Dermis blood vessel endothelial cell (primary cell): ENCODE results near the gene CD3E. TPM values are rescaled to one million over a fixed set of nuclear protein-coding genes. Genes with fewer than 3 reads are reported as not detected.

Source experiments
- DNase-seq: peaks from one replicate; pipeline ENCODE4 v3.0.0; 2010
- total RNA-seq: library from RNA; depleted of rRNA; stranded (reverse); fragments of >200 nt; gene quantifications from 2 replicates; pipeline ENCODE4 v1.2.3, GENCODE V29; 2014

The CD3E gene
- not detected in 2 replicates for total RNA-seq

DNA sequence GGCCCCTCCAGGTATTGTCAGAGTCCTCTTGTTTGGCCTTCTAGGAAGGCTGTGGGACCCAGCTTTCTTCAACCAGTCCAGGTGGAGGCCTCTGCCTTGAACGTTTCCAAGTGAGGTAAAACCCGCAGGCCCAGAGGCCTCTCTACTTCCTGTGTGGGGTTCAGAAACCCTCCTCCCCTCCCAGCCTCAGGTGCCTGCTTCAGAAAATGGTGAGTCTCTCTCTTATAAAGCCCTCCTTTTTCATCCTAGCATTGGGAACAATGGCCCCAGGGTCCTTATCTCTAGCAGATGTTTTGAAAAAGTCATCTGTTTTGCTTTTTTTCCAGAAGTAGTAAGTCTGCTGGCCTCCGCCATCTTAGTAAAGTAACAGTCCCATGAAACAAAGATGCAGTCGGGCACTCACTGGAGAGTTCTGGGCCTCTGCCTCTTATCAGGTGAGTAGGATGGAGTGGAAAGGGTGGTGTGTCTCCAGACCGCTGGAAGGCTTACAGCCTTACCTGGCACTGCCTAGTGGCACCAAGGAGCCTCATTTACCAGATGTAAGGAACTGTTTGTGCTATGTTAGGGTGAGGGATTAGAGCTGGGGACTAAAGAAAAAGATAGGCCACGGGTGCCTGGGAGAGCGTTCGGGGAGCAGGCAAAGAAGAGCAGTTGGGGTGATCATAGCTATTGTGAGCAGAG is at the start of gene CD3E:
Gene CD3E, plus strand, starts transcription at position 163 of the 681 bp plus-strand sequence. Its CDS starts 223 bp downstream, at position 386.
- no peak for DNase-seq

DNA sequence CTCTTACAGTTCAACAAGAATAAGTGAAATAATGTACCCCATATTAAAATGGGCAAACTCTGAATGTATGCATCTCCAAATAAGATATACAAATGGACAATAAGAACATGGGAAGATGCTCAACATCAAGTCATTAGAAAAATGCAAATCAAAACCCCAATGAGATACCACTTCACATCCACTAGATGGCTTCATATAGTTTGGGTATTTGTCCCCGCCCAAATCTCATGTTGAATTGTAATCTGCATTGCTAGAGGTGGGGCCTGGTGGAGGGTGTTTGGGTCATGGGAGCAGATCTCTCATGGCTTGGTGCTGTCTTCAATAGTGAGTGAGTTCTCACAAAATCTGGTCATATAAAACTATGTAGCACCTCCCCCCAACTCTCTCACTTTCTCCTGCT is 46.1 kb upstream of the CD3E start:
- DNase-seq, result peak; percentile 31

DNA sequence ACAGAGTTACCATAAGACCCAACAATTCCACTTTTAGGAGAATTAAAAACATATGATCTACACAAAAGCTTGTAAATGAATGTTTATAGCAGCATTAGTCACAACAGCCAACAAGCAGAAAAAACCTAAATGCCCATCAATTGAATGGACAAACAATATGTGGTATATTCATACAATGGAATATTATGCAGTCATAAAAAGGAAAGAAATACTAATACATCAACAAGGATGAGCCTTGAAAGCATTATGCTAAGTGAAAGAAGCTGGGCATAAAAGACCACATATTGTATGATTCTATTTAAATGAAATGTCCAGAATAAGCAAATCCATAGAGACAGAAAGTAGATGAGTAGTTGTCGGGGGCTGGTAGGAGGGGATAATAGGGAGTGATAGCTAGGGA is 45.4 kb upstream of the CD3E start:
- no peak for DNase-seq

GRCh38 chr11:118260353-118260752 is 44.2 kb upstream of the CD3E start:
- DNase-seq, result no peak

DNA sequence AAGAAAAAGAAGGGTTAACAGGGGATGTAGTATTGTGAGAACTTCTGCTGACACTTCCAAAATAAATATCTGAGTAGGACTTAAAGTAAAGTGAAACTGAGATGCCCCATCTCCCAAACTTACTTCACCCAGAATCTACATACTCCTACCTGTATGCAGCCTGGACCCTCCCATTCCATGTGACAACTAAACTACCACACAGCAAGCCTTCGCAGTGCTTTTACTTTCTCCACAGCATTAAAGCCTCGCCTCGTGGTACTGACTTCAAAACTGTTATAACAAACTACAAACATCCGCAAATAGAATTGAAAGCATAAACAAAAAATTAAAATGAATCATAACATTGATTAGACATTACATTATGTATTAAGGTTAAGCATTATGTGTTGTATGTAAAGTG is 41.4 kb upstream of the CD3E start:
- DNase-seq, result no peak

- DNase-seq, result peak; percentile 67
Observed at GRCh38 chr11:118263695-118264568, 40.6 kb upstream of the CD3E start, which contains the start of gene MPZL2. Gene MPZL2, minus strand, starts transcription at chr11:118264297. Its CDS starts 144 bp downstream, at chr11:118264153.

DNA sequence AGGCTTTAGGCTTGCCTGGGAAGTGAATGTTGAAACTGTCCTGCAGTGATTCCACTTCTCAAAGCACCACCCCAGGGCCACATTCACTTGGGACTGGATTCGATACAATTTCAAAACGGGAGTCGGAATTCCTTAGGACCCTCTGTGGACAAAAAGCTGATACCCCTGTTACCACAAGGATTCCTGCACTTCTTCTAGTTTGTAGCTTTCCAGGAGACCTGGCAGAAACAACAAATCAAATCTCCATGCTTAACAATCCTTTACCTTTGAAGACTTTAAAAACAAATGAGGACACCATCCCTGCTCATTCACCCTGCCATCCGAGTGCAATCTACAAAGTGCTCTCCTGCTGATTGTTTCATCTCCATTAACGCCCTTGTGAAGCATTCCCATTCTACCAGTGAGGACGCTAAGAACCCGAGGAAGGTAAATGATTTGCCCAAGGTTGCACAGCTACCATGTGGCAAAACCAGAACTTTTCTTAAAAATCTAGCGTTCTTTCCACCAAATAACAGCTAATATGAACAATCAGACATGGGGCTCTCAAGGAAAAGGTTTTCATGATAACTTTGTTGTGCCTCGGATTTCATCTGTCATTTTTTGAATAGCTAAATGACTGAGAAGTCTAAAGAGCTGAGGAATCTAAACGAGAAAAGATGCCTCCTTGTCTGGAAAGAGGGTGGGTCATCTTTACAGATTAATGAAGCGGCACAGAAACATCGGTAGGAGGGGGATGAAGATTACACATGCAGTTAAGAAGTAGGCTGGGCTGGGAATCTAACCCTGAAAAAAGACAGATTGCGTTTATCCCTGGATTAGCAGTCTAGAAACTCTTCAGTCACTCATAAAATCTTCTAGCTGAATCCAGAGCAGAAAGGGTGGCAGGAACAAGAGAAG is 39.7 kb upstream of the CD3E start:
- no peak for DNase-seq

DNA sequence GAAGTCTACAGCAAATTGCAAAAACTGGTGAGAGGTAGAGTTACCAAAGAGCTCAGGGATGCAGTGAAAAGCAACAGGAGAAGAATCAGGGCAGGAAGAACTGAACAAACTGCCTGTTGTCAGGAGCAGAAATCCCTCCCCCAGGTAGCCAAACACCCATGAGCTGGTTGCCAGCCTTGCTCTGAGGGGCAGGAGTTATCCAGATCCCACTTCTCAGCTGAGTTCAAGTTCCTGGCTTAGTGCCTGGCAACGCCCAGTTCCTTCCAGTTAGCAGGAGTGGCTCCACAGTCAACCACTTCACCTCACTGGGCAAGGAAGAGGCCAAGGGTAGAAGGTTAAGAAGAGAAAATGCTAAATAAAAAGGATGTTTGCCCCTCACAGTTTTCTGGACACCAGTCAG is 38.6 kb upstream of the CD3E start:
- DNase-seq, result peak; percentile 64

DNA sequence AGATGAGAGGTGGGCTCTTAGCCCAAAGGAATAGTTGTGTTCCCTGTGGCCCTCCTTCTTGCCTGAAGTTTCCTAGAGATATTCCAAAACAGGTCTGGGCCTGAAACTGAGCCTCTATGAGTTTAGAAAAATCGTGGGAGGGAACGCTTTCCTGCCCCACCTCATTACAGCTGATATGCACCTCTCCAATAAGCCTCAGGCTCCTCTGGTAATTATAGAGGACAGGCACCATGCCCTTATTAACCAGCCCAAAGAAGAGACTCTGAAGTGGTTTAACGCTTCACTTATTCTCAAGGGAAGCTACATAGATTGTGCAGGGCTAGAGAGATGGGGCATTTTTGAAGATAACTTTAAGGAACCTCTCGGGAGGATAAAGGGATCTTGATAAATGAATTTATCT is 37.0 kb upstream of the CD3E start:
- no peak for DNase-seq

GRCh38 chr11:118272001-118272400 is 32.5 kb upstream of the CD3E start:
- no peak for DNase-seq

GRCh38 chr11:118274186-118274585 is 30.3 kb upstream of the CD3E start:
- DNase-seq, result peak; percentile 44

DNA sequence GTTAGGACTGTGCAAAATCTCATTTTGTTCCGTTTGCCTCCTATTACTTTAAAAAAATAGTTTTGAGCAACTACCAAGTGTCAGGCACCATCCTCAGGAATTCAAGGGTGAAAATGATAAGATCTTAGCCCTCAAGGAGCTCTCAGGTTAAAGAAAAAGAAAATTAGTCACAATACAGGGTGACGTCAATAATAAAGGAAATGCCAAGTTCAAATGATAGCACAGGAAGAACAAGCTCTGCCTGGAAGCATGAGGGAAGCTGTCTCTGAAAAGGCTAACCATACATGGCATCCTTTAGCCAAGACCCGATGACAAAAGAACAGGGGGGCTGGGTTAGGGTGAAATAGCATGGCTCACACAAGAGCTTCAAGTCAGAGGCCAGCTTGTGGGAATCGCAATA is 29.4 kb upstream of the CD3E start:
- DNase-seq, result peak; percentile 96

- peak; percentile 19 for DNase-seq
Observed at GRCh38 chr11:118276422-118276821, 28.1 kb upstream of the CD3E start.

GRCh38 chr11:118277312-118277711 is 27.2 kb upstream of the CD3E start:
- peak; percentile 92 for DNase-seq

GRCh38 chr11:118281284-118281683 is 23.2 kb upstream of the CD3E start:
- DNase-seq, result no peak

DNA sequence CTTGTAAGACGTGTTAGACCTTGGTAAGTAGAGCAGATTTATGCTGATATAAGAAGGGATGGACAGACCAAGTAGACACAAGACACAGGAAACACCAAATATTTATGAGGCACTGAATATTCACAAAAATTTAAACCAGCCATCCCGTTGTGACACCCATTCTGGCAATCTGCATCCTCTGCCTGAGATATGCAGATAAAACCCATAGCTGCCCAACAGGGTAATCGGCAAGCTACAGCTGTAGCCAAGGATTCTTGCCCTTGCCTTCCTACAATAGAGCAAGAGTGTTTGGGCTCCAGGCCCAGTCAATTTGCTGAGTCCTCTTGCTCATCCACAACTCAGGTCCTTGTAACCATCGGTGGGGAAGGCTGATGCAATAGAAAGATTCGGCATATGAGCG is 21.9 kb upstream of the CD3E start:
- DNase-seq, result no peak

GRCh38 chr11:118283037-118283636 is 21.4 kb upstream of the CD3E start:
- DNase-seq, result no peak

DNA sequence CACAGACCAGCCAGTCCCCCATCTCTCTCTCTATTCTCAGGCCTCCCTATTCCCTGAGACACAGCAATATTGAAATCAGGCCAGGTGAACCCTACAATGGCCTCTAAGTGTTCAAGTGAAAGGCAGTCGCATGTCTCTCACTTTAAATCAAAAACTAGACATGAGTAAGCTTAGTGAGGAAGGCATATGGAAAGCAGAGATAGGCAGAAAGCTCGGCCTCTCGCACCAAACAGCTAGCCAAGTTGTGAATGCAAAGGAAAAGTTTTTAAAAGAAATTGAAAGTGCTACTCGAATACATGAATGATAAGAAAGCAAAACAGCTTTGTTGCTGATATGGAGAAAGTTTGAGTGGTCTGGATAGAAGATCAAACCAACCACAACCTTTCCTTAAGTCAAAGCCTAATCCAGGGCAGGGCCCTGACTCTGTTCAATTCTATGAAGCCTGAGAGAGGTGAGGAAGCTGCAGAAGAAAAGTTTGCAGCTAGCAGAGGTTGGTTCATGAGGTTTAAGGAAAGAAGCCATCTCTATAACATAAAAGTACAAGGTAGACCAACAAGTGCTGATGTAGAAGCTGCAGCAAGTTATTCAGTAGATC is 20.7 kb upstream of the CD3E start:
- no peak for DNase-seq

DNA sequence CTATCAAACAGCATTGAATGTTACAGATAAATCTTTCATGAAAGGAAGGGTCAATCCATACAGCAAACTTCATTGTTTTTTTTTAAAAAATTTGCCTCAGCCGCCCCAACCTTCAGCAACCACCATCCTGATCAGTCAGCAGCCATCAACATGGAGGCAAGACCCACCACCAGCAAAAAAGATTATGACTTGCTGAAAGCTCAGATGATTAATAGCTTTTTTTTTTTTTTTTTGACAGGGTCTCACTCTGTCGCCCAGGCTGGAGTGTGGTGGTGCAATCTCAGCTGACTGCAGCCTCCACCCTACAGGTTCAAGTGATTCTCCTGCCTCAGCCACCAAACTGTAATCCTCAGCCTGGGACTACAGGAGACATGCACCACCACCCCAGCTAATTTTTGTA is 18.0 kb upstream of the CD3E start:
- DNase-seq, result no peak

- DNase-seq, result peak; percentile 15
Observed at GRCh38 chr11:118287006-118287405, 17.5 kb upstream of the CD3E start.

DNA sequence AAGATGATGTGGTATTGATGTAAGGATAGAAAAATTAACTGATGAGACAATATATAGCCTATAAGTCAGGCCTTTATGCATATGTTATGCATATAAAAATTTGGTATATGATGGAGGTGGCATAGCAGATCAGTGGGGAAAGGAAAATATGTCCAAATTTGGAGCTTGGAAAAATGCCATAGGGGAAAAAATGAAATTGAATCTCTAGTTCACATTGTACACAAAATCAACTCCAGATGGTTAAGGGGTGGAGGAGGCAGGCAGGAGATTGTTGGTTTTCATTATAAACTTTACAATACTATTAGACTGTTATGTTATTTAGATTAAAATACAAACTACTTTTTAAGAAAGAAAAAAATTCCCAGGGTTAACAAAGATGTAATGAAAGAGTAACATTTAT is 15.1 kb upstream of the CD3E start:
- DNase-seq, result no peak

GRCh38 chr11:118290923-118291322 is 13.6 kb upstream of the CD3E start:
- DNase-seq, result peak; percentile 78
